NCI-H1436 treated with DMSO at 0.1 percent for 48 hours (cell line): ENCODE results near the gene SOCS6.

ENCODE experiments used
- DNase-seq: peaks from one replicate; lab custom pipeline; 2025; lab: John Stamatoyannopoulos, UW

Gene SOCS6

GRCh38 chr18:70288171-70288850 lies 534 bp upstream of the SOCS6 start:
- no peak for DNase-seq

- no peak for DNase-seq
Measured at GRCh38 chr18:70289351-70290312, 787 bp downstream of the SOCS6 start.

GRCh38 chr18:70290482-70291294 lies 1.8 kb downstream of the SOCS6 start:
- DNase-seq, result no peak

GRCh38 chr18:70291295-70291574 lies 2.4 kb downstream of the SOCS6 start:
- no peak for DNase-seq

GRCh38 chr18:70292628-70293027 lies 3.8 kb downstream of the SOCS6 start:
- DNase-seq, result no peak

- no peak for DNase-seq
Measured at GRCh38 chr18:70293166-70293565, 4.3 kb downstream of the SOCS6 start.

- no peak for DNase-seq
Measured at GRCh38 chr18:70294471-70295191, 5.8 kb downstream of the SOCS6 start.

- DNase-seq, result no peak
Measured at GRCh38 chr18:70295192-70296188, 6.6 kb downstream of the SOCS6 start.

- DNase-seq, result no peak
Measured at GRCh38 chr18:70296289-70296688, 7.4 kb downstream of the SOCS6 start.

GRCh38 chr18:70296781-70297180 lies 7.9 kb downstream of the SOCS6 start:
- no peak for DNase-seq

- no peak for DNase-seq
Measured at GRCh38 chr18:70299393-70299792, 10.5 kb downstream of the SOCS6 start.

GRCh38 chr18:70301667-70302066 lies 12.8 kb downstream of the SOCS6 start:
- DNase-seq, result no peak

- DNase-seq, result no peak
Measured at GRCh38 chr18:70308555-70309294, 19.9 kb downstream of the SOCS6 start.

- no peak for DNase-seq
Measured at GRCh38 chr18:70310560-70311320, 21.9 kb downstream of the SOCS6 start.

- no peak for DNase-seq
Measured at GRCh38 chr18:70311726-70312125, 22.9 kb downstream of the SOCS6 start.

GRCh38 chr18:70313640-70314039 lies 24.8 kb downstream of the SOCS6 start:
- DNase-seq, result no peak

GRCh38 chr18:70314151-70314782 lies 25.4 kb downstream of the SOCS6 start:
- no peak for DNase-seq

- no peak for DNase-seq
Measured at GRCh38 chr18:70319187-70319586, 30.3 kb downstream of the SOCS6 start.

- no peak for DNase-seq
Measured at GRCh38 chr18:70321616-70322015, 32.8 kb downstream of the SOCS6 start.
